ENCODE measurements around the gene ADCY10. TPM values are rescaled to one million over a fixed set of nuclear protein-coding genes. Genes with fewer than 3 reads are reported as not detected.

Gene ADCY10
- total RNA-seq, 1 experiment from 2014 or later = 0.31 TPM

GRCh38 chr1:167773516-167773915 is 140.4 kb downstream of the ADCY10 start:
- BruUV-seq (replicated peaks) = no TSS peak
- no peaks in the 10 kb centered on the region for H3K27me3 Mint-ChIP-seq (ENCODE audit: unreplicated experiment)
- CTCF ChIA-PET = no interaction called here
- H3K9me3 Mint-ChIP-seq (ENCODE audit: low read depth, unreplicated experiment) = no peaks in the 10 kb centered on the region
- no peak overlapping the region for H3K4me3 Mint-ChIP-seq (ENCODE audit: low read depth, unreplicated experiment)
- TF ChIP-seq, protein P1, sequence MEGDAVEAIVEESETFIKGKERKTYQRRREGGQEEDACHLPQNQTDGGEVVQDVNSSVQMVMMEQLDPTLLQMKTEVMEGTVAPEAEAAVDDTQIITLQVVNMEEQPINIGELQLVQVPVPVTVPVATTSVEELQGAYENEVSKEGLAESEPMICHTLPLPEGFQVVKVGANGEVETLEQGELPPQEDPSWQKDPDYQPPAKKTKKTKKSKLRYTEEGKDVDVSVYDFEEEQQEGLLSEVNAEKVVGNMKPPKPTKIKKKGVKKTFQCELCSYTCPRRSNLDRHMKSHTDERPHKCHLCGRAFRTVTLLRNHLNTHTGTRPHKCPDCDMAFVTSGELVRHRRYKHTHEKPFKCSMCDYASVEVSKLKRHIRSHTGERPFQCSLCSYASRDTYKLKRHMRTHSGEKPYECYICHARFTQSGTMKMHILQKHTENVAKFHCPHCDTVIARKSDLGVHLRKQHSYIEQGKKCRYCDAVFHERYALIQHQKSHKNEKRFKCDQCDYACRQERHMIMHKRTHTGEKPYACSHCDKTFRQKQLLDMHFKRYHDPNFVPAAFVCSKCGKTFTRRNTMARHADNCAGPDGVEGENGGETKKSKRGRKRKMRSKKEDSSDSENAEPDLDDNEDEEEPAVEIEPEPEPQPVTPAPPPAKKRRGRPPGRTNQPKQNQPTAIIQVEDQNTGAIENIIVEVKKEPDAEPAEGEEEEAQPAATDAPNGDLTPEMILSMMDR (IDR thresholded peaks at IDR 0.05; ENCODE audit: unreplicated experiment) = no peak
- H3K4me1 Mint-ChIP-seq (ENCODE audit: low read depth, unreplicated experiment) = peaks cover 18% of the 10 kb centered on the region
- intact Hi-C loops (cut with micrococcal nuclease; ENCODE audit: unreplicated experiment) = no loop called here
- no peak overlapping the region for H3K27ac Mint-ChIP-seq (ENCODE audit: unreplicated experiment)
- peaks cover 20% of the 10 kb centered on the region for H3K36me3 Mint-ChIP-seq (ENCODE audit: insufficient read depth, unreplicated experiment)
- DNase-seq = no peak

DNA sequence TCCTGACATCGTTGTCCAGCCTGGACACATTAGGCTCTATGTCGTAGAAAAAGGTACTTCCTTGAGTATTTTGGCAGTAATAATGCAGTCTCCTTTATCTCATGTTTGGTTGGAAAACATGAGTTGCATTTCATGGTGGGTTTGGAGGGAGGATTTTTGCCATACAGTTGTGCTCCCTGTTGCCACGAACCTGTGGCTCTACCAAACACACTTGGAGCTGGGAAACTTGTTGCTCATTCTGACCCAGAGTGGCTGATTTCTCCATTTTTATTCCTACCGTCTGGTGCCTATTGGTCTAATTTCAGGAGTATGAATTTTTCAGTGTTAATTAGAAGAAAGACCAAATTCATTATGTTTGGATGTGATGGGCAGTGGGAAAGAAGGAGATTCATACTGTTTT is 141.5 kb downstream of the ADCY10 start:
- H3K4me3 Mint-ChIP-seq (ENCODE audit: low read depth, unreplicated experiment) = no peak overlapping the region
- no peak overlapping the region for H3K27ac Mint-ChIP-seq (ENCODE audit: unreplicated experiment)
- DNase-seq = no peak
- CTCF ChIA-PET = no interaction called here
- no TSS peak for BruUV-seq (replicated peaks)
- H3K36me3 Mint-ChIP-seq (ENCODE audit: insufficient read depth, unreplicated experiment) = peaks cover 27% of the 10 kb centered on the region
- no peaks in the 10 kb centered on the region for H3K9me3 Mint-ChIP-seq (ENCODE audit: low read depth, unreplicated experiment)
- peaks cover 18% of the 10 kb centered on the region for H3K4me1 Mint-ChIP-seq (ENCODE audit: low read depth, unreplicated experiment)
- no peaks in the 10 kb centered on the region for H3K27me3 Mint-ChIP-seq (ENCODE audit: unreplicated experiment)
- TF ChIP-seq, protein P1 (IDR thresholded peaks at IDR 0.05; ENCODE audit: unreplicated experiment) = no peak
- intact Hi-C loops (cut with micrococcal nuclease; ENCODE audit: unreplicated experiment) = no loop called here

GRCh38 chr1:167770127-167770526 is 143.8 kb downstream of the ADCY10 start:
- TF ChIP-seq, protein P1 (IDR thresholded peaks at IDR 0.05; ENCODE audit: unreplicated experiment) = no peak
- Mint-ChIP-seq H3K4me1 (ENCODE audit: low read depth, unreplicated experiment) (peaks cover 18% of the 10 kb centered on the region), H3K9me3 (ENCODE audit: low read depth, unreplicated experiment) (no peaks in the 10 kb centered on the region), H3K27me3 (ENCODE audit: unreplicated experiment) (no peaks in the 10 kb centered on the region), H3K27ac (ENCODE audit: unreplicated experiment) (no peak overlapping the region), H3K4me3 (ENCODE audit: low read depth, unreplicated experiment) (no peak overlapping the region), H3K36me3 (ENCODE audit: insufficient read depth, unreplicated experiment) (peaks cover 22% of the 10 kb centered on the region)
- intact Hi-C loops (cut with micrococcal nuclease; ENCODE audit: unreplicated experiment) = no loop called here
- DNase-seq = no peak
- no TSS peak for BruUV-seq (replicated peaks)
- CTCF ChIA-PET = no interaction called here

- no TSS peak for BruUV-seq (replicated peaks)
- Mint-ChIP-seq H3K9me3 (ENCODE audit: low read depth, unreplicated experiment) (no peaks in the 10 kb centered on the region), H3K27ac (ENCODE audit: unreplicated experiment) (no peak overlapping the region), H3K27me3 (ENCODE audit: unreplicated experiment) (no peaks in the 10 kb centered on the region), H3K4me3 (ENCODE audit: low read depth, unreplicated experiment) (no peak overlapping the region), H3K4me1 (ENCODE audit: low read depth, unreplicated experiment) (peaks cover 5% of the 10 kb centered on the region), H3K36me3 (ENCODE audit: insufficient read depth, unreplicated experiment) (peaks cover 22% of the 10 kb centered on the region)
- TF ChIP-seq, protein P1 (IDR thresholded peaks at IDR 0.05; ENCODE audit: unreplicated experiment) = no peak
- DNase-seq = no peak
- CTCF ChIA-PET = no interaction called here
- intact Hi-C loops (cut with micrococcal nuclease; ENCODE audit: unreplicated experiment) = no loop called here
These were observed 146.2 kb downstream of the ADCY10 start for GRCh38 chr1:167767761-167768160.

Measured in Calu3 (cell line).